Central memory CD8-positive, alpha-beta T cell (primary cell): ENCODE data around the gene URM1.
"Not testable (repeated sequence)": the region's sequence is repeated elsewhere in the genome, so short reads cannot be mapped to it uniquely, and the experiment has no call there.

Experiments
- ATAC-seq: fragments of 150-1000 bp; cut with Tn5 transposase; replicated peaks from 2 replicates; pipeline ENCODE4 v1.10.0; 2022; ENCODE audit warnings: mild to moderate bottlenecking, moderate FRiP score, moderate number of reproducible peaks; ENCODE audit not compliant: poor library complexity, severe bottlenecking; ENCODE audit errors: extremely low read depth
- DNase-seq, 2 donors: peaks; one replicate each; pipeline ENCODE4 v3.0.0; 2021; ENCODE audit warnings: low spot score in 2 of 2
- H3K27ac Mint-ChIP-seq: one replicate; pipeline ENCODE4 v1.8.0; 2022; ENCODE audit warnings: low read depth, mild to moderate bottlenecking, moderate library complexity, mixed read lengths
- H3K27me3 Mint-ChIP-seq: one replicate; pipeline ENCODE4 v1.8.0; 2022; ENCODE audit warnings: mixed read lengths
- H3K36me3 Mint-ChIP-seq: one replicate; pipeline ENCODE4 v1.8.0; 2022; ENCODE audit warnings: mild to moderate bottlenecking, moderate library complexity, mixed read lengths; ENCODE audit not compliant: insufficient read depth
- H3K4me1 Mint-ChIP-seq: one replicate; pipeline ENCODE4 v1.8.0; 2022; ENCODE audit warnings: mixed read lengths
- H3K4me3 Mint-ChIP-seq: one replicate; pipeline ENCODE4 v1.8.0; 2022; ENCODE audit warnings: mild to moderate bottlenecking, moderate library complexity, mixed read lengths
- H3K9me3 Mint-ChIP-seq: one replicate; pipeline ENCODE4 v1.8.0; 2022; ENCODE audit warnings: mixed read lengths

The URM1 gene

DNA sequence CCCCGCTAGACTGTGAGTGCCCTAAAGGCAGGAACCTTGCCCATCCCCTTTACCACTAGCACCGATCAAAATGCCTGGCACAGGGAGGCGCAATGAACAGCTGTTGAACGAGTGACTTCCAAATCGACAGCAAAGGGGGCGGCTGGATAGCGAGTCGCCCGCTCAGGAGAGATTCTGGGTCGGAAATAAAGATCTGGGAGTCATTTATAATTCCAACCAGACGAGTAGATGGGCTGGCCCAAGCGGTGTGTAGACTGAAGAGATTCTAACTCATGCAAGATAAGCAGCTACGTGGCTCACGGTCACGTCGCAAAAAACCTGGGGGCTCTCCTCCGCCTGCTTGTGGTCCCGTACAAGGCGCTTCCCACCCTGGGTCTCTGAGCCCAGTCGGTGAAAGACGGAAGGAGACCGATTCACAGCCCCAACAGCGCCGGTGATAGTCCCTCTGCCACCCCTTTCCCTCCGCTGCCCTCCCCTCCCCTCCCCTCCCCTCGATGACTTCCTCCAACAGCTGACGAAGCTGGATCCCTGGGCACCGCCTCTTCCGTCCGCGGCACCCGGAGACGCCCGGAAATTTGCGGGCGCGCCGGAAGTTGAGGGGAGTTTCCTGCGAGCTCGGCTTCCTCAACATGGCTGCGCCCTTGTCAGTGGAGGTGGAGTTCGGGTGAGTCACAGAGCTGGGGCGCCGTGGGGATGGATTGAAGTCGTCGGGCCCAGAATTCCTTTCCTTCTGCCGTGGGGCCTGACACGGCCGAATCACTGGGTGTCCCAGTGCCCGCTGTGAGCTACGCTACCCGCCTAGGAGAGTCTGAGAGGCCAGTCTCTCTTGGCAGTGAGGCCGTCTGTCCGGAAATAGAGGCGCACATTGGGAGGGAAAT is at the start of gene URM1:
TSS of gene URM1 (plus strand) at position 623 of the 878 bp plus-strand sequence. CDS start at position 630, 7 bp downstream.
- Mint-ChIP-seq H3K9me3 (no peaks in the 10 kb centered on the region), H3K27me3 (peaks cover 12% of the 10 kb centered on the region), H3K27ac (peak within 1 kb of the TSS; percentile 95), H3K36me3 (peaks cover 4% of the 10 kb centered on the region), H3K4me3 (peak within 1 kb of the TSS; percentile 93), H3K4me1 (peaks cover 34% of the 10 kb centered on the region)
- ATAC-seq: peak; percentile 97
- DNase-seq: peak; percentile 86 to 92

DNA sequence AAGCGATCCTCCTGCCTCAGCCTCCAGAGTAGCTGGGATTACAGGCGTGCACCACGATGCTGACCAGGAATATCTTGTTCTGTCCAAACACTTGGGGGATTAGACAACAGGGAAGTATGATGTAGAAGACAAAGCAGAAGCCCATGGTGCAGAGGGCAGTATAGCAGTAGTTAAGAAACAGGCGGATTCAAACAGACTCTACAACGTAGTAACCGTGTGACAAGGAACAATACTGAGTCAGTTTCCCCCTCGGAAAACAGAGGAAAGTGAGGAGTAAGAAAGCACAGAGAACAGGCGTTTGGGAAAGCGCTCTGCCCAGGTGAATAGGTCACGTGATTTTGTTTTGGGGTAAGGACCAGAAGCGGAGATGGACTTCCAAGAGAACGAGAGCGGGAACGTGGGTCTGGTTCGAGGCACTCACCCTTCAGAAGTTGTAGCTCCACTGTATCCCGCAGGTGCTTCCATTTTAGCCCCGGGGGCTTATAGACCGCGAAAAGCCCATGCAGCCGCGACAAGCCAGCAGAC is 49.2 kb upstream of the URM1 start:
- H3K9me3 Mint-ChIP-seq: no peaks in the 10 kb centered on the region
- no peaks in the 10 kb centered on the region for H3K27me3 Mint-ChIP-seq
- H3K4me3 Mint-ChIP-seq: peak overlapping the region; percentile 90
- peak overlapping the region; percentile 93 for H3K27ac Mint-ChIP-seq
- H3K4me1 Mint-ChIP-seq: peaks cover 20% of the 10 kb centered on the region
- H3K36me3 Mint-ChIP-seq: peaks cover 15% of the 10 kb centered on the region
- ATAC-seq (no peak), DNase-seq (no peak)

- Mint-ChIP-seq H3K27me3 (no peaks in the 10 kb centered on the region), H3K27ac (peak within 1 kb of the TSS; percentile 93), H3K9me3 (no peaks in the 10 kb centered on the region), H3K36me3 (peaks cover 16% of the 10 kb centered on the region), H3K4me1 (peaks cover 20% of the 10 kb centered on the region), H3K4me3 (peak within 1 kb of the TSS; percentile 90)
- peak; percentile 85 to 91 for DNase-seq
- ATAC-seq: peak; percentile 91
Measured at GRCh38 chr9:128322404-128323211, 48.6 kb upstream of the URM1 start, which contains the start of the genes COQ4 and TRUB2. TSS of gene COQ4 (plus strand) at chr9:128322839. CDS start at chr9:128322859, 20 bp downstream. TSS of gene TRUB2 (minus strand) at chr9:128322447. CDS start at chr9:128322408, 39 bp downstream.

DNA sequence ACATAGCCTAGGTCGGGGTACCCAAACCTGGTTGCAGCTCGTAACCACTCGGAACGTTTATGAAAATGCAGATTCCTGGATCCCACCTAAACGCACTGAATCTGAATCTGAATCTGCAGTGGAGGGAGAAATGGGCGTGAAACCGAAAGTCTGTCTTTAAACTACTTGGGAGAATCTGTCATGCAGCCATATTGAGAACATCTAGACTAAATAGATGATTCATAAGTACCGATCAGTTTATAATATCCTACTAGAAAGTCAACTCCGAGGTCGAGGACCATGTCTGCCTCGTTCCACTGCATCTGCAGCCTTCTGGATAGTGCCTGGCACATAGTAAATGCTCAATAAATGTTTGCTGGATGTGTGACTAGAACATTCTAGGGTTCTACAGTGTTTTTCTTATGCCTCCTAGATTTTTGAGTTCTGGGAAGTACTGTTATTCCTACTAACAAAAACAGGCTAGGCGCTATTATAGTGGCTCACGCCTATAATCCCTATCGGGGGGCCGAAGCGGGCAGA is 47.9 kb upstream of the URM1 start:
- Mint-ChIP-seq H3K4me3 (peak overlapping the region; percentile 90), H3K27me3 (no peaks in the 10 kb centered on the region), H3K36me3 (peaks cover 16% of the 10 kb centered on the region), H3K9me3 (no peaks in the 10 kb centered on the region), H3K27ac (peak overlapping the region; percentile 93), H3K4me1 (peaks cover 20% of the 10 kb centered on the region)
- ATAC-seq (peak; percentile 5), DNase-seq (no peak)

GRCh38 chr9:128323791-128324190 is 47.4 kb upstream of the URM1 start:
- Mint-ChIP-seq H3K36me3 (peaks cover 16% of the 10 kb centered on the region), H3K9me3 (no peaks in the 10 kb centered on the region), H3K27me3 (no peaks in the 10 kb centered on the region), H3K4me3 (peak overlapping the region; percentile 90), H3K27ac (no peak overlapping the region), H3K4me1 (peaks cover 20% of the 10 kb centered on the region)
- DNase-seq (no peak), ATAC-seq (no peak)

- peaks cover 16% of the 10 kb centered on the region for H3K36me3 Mint-ChIP-seq
- ATAC-seq (no peak), DNase-seq (no peak)
- no peak overlapping the region for H3K27ac Mint-ChIP-seq
- H3K4me3 Mint-ChIP-seq: peak overlapping the region; percentile 90
- H3K4me1 Mint-ChIP-seq: peaks cover 20% of the 10 kb centered on the region
- no peaks in the 10 kb centered on the region for H3K27me3 Mint-ChIP-seq
- H3K9me3 Mint-ChIP-seq: no peaks in the 10 kb centered on the region
Measured at GRCh38 chr9:128324401-128324800, 46.8 kb upstream of the URM1 start.

DNA sequence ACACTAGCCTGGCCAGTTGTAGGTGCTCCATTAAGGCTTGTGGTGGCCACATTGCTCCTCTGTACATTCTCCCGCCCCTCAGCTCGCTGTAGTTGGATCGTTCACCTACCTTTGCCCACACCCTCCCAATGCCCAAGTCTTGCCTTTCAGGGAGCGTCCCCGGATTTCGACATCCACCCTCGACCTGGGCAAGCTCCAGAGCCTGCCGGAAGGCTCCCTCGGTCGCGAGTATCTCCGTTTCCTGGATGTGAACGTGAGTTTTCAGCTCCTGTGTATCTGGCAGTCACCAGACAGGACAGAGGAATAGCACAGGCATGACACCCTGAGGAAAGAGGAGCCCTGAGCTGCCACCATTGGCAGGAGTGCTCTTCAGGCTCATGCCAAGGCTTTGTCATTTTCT is 45.5 kb upstream of the URM1 start:
- Mint-ChIP-seq H3K4me3 (no peak overlapping the region), H3K36me3 (peaks cover 16% of the 10 kb centered on the region), H3K27ac (no peak overlapping the region), H3K9me3 (no peaks in the 10 kb centered on the region), H3K4me1 (peaks cover 20% of the 10 kb centered on the region), H3K27me3 (no peaks in the 10 kb centered on the region)
- DNase-seq: no peak
- no peak for ATAC-seq

- H3K27ac Mint-ChIP-seq: no peak overlapping the region
- no peaks in the 10 kb centered on the region for H3K9me3 Mint-ChIP-seq
- H3K36me3 Mint-ChIP-seq: no peaks in the 10 kb centered on the region
- DNase-seq: no peak
- no peaks in the 10 kb centered on the region for H3K4me1 Mint-ChIP-seq
- no peak for ATAC-seq
- no peak overlapping the region for H3K4me3 Mint-ChIP-seq
- no peaks in the 10 kb centered on the region for H3K27me3 Mint-ChIP-seq
Measured at GRCh38 chr9:128333451-128333869, 37.7 kb upstream of the URM1 start.

GRCh38 chr9:128335161-128335560 is 36.0 kb upstream of the URM1 start:
- H3K9me3 Mint-ChIP-seq: no peaks in the 10 kb centered on the region
- no peaks in the 10 kb centered on the region for H3K27me3 Mint-ChIP-seq
- DNase-seq (no peak), ATAC-seq (no peak)
- no peak overlapping the region for H3K4me3 Mint-ChIP-seq
- H3K4me1 Mint-ChIP-seq: no peaks in the 10 kb centered on the region
- H3K36me3 Mint-ChIP-seq: peaks cover 1% of the 10 kb centered on the region
- no peak overlapping the region for H3K27ac Mint-ChIP-seq

GRCh38 chr9:128335914-128336313 is 35.3 kb upstream of the URM1 start:
- Mint-ChIP-seq H3K27ac (no peak overlapping the region), H3K9me3 (no peaks in the 10 kb centered on the region), H3K4me1 (no peaks in the 10 kb centered on the region), H3K27me3 (no peaks in the 10 kb centered on the region), H3K36me3 (peaks cover 2% of the 10 kb centered on the region), H3K4me3 (no peak overlapping the region)
- DNase-seq: no peak
- ATAC-seq: no peak

GRCh38 chr9:128337936-128338335 is 33.2 kb upstream of the URM1 start:
- ATAC-seq: no peak
- Mint-ChIP-seq H3K4me1 (peaks cover 7% of the 10 kb centered on the region), H3K27ac (no peak overlapping the region), H3K36me3 (peaks cover 5% of the 10 kb centered on the region), H3K27me3 (no peaks in the 10 kb centered on the region), H3K9me3 (no peaks in the 10 kb centered on the region), H3K4me3 (no peak overlapping the region)
- no peak for DNase-seq

DNA sequence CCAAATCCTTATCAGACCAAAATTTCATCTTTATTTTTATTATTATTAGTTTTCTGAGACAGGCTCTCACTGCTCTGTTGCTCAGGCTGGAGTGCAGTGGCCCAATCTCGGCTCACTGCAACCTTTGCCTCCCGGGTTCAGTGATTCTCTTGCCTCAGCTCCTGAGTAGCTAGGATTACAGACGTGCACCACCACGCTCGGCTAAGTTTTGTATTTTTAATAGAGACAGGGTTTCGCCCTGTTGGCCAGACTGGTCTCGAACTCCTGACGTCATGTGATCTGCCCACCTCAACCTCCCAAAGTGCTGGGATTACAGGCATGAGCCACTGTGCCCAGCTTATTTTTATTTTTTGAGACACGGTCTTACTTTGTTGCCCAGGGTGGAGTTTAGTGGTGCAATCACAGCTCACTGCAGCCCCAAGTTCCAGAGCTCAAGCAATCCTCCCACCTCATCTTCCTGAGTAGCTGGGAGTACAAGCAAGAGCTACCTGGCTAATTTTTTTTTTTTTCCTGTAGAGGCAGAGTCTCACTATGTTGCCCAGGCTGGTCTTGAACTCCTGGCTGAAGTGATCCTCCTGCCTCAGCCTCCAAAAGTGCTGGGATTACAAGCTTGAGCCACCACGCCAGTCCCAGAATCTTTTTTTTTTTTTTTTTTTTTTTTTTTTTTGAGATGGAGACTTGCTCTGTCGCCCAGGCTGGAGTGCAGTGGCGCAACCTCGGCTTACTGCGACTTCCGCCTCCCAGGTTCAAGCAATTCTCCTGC is 32.1 kb upstream of the URM1 start:
- not testable (repeated sequence) for ATAC-seq, H3K27ac Mint-ChIP-seq, H3K4me1 Mint-ChIP-seq, H3K27me3 Mint-ChIP-seq, H3K36me3 Mint-ChIP-seq, DNase-seq, H3K9me3 Mint-ChIP-seq
- H3K4me3 Mint-ChIP-seq: peak overlapping the region; percentile 90
